Effector memory CD4-positive, alpha-beta T cell (primary cell): ENCODE results near the gene FAM170B.

Experiments
- DNase-seq, 3 donors: peaks; one replicate each; pipeline ENCODE4 v3.0.0-alpha.2; 2020
- H3K27ac ChIP-seq: 2 replicates; pipeline ENCODE4 v1.7.0; 2013; ENCODE audit warnings: mild to moderate bottlenecking, low read length, moderate library complexity; ENCODE audit not compliant: insufficient read depth, poor library complexity, severe bottlenecking
- H3K27me3 ChIP-seq: replicated peaks from 2 replicates; pipeline ENCODE4 v1.7.0; 2013; ENCODE audit warnings: mild to moderate bottlenecking, low read length; ENCODE audit not compliant: insufficient read depth, control insufficient read depth, poor library complexity, severe bottlenecking
- H3K36me3 ChIP-seq: 2 replicates; pipeline ENCODE4 v1.7.0; 2013; ENCODE audit warnings: mild to moderate bottlenecking, low read length, moderate library complexity; ENCODE audit not compliant: control insufficient read depth, insufficient read depth
- H3K4me1 ChIP-seq: 2 replicates; pipeline ENCODE4 v1.7.0; 2013; ENCODE audit warnings: low read length, mild to moderate bottlenecking; ENCODE audit not compliant: control insufficient read depth, insufficient read depth, poor library complexity, severe bottlenecking
- H3K4me3 ChIP-seq: 2 replicates; pipeline ENCODE4 v1.7.0; 2013; ENCODE audit warnings: low read length, low read depth, mild to moderate bottlenecking; ENCODE audit not compliant: insufficient read depth, poor library complexity, severe bottlenecking
- H3K9me3 ChIP-seq: 2 replicates; pipeline ENCODE4 v1.7.0; 2013; ENCODE audit warnings: mild to moderate bottlenecking, low read length, moderate library complexity; ENCODE audit not compliant: control insufficient read depth
- total RNA-seq, 3 donors: gene quantifications; one replicate each; lab custom pipeline; 2026; lab: John Stamatoyannopoulos, UW

FAM170B gene
- total RNA-seq = 0 to 0.17 (median 0) reads per million in 3 donors

GRCh38 chr10:49133706-49134248 is at the start of gene FAM170B:
FAM170B (minus strand) TSS chr10:49134021; CDS start chr10:49133918, 103 bp downstream.
- Histone ChIP-seq H3K27me3 (no peaks in the 10 kb centered on the region), H3K4me1 (no peaks in the 10 kb centered on the region), H3K36me3 (no peaks in the 10 kb centered on the region), H3K9me3 (no peaks in the 10 kb centered on the region), H3K4me3 (no peak within 1 kb of the TSS), H3K27ac (no peak within 1 kb of the TSS)
- DNase-seq = no peak

- Histone ChIP-seq H3K9me3 (no peaks in the 10 kb centered on the region), H3K27ac (no peak overlapping the region), H3K36me3 (no peaks in the 10 kb centered on the region), H3K4me1 (peaks cover 16% of the 10 kb centered on the region), H3K27me3 (no peaks in the 10 kb centered on the region), H3K4me3 (no peak overlapping the region)
- no peak for DNase-seq
These were observed 49.0 kb upstream of the FAM170B start for GRCh38 chr10:49182776-49183175.

GRCh38 chr10:49180444-49180860 is 46.6 kb upstream of the FAM170B start:
- Histone ChIP-seq H3K27ac (peak overlapping the region; percentile 2), H3K4me1 (peaks cover 18% of the 10 kb centered on the region), H3K27me3 (no peaks in the 10 kb centered on the region), H3K4me3 (no peak overlapping the region), H3K36me3 (no peaks in the 10 kb centered on the region), H3K9me3 (no peaks in the 10 kb centered on the region)
- no peak for DNase-seq

- H3K4me1 ChIP-seq = peaks cover 18% of the 10 kb centered on the region
- no peaks in the 10 kb centered on the region for H3K9me3 ChIP-seq
- no peak overlapping the region for H3K4me3 ChIP-seq
- H3K27ac ChIP-seq = peak overlapping the region; percentile 2
- no peaks in the 10 kb centered on the region for H3K36me3 ChIP-seq
- no peak for DNase-seq
- H3K27me3 ChIP-seq = no peaks in the 10 kb centered on the region
These were observed 46.0 kb upstream of the FAM170B start for GRCh38 chr10:49179699-49180443.

GRCh38 chr10:49178489-49179471 is 45.0 kb upstream of the FAM170B start:
- H3K4me1 ChIP-seq = peaks cover 18% of the 10 kb centered on the region

GRCh38 chr10:49177391-49178355 is 43.9 kb upstream of the FAM170B start:
- no peak overlapping the region for H3K4me3 ChIP-seq
- H3K27ac ChIP-seq = peak overlapping the region; percentile 46
- peaks cover 15% of the 10 kb centered on the region for H3K4me1 ChIP-seq
- H3K9me3 ChIP-seq = no peaks in the 10 kb centered on the region
- DNase-seq = peak; percentile 41 to 54 (median 49)
- H3K36me3 ChIP-seq = no peaks in the 10 kb centered on the region
- no peaks in the 10 kb centered on the region for H3K27me3 ChIP-seq

More at GRCh38 chr10:49178489-49179471, 45.0 kb upstream of the FAM170B start:
- H3K27me3 ChIP-seq = no peaks in the 10 kb centered on the region
- H3K4me3 ChIP-seq = no peak overlapping the region
- DNase-seq = no peak
- no peaks in the 10 kb centered on the region for H3K9me3 ChIP-seq
- H3K27ac ChIP-seq = no peak overlapping the region
- H3K36me3 ChIP-seq = no peaks in the 10 kb centered on the region

GRCh38 chr10:49176310-49177268 is 42.8 kb upstream of the FAM170B start:
- no peaks in the 10 kb centered on the region for H3K9me3 ChIP-seq
- H3K27ac ChIP-seq = peak overlapping the region; percentile 46
- H3K27me3 ChIP-seq = no peaks in the 10 kb centered on the region
- peaks cover 11% of the 10 kb centered on the region for H3K4me1 ChIP-seq
- DNase-seq = no peak
- no peak overlapping the region for H3K4me3 ChIP-seq
- H3K36me3 ChIP-seq = no peaks in the 10 kb centered on the region

- no peak overlapping the region for H3K27ac ChIP-seq
- H3K27me3 ChIP-seq = no peaks in the 10 kb centered on the region
- H3K9me3 ChIP-seq = no peaks in the 10 kb centered on the region
- no peak for DNase-seq
- no peaks in the 10 kb centered on the region for H3K36me3 ChIP-seq
- no peak overlapping the region for H3K4me3 ChIP-seq
- peaks cover 11% of the 10 kb centered on the region for H3K4me1 ChIP-seq
These were observed 41.9 kb upstream of the FAM170B start for GRCh38 chr10:49175587-49176309.
